Liver (tissue), 3 donors: ENCODE measurements around the gene TMEM115.

Experiments
- EGR1 ChIP-seq, 2 donors: IDR thresholded peaks; 2 replicates each; pipeline ENCODE4 v1.6.1; 2016 to 2018; ENCODE audit warnings: antibody characterized with exemption in 2 of 2, low read depth in 2 of 2
- FOXA1 ChIP-seq: IDR thresholded peaks from 2 replicates; pipeline ENCODE4 v1.6.1; 2016; ENCODE audit warnings: antibody characterized with exemption
- GABPA ChIP-seq, 2 donors: IDR thresholded peaks in 1 of 2; conservative IDR thresholded peaks in 1 of 2; 2 replicates each; pipeline ENCODE4 v1.6.1; 2016; ENCODE audit warnings: antibody characterized with exemption in 2 of 2, mild to moderate bottlenecking in 1 of 2, moderate library complexity in 1 of 2
- MAX ChIP-seq: IDR thresholded peaks from 2 replicates; pipeline ENCODE4 v1.6.1; 2016; ENCODE audit warnings: antibody characterized with exemption
- NR2F2 ChIP-seq: IDR thresholded peaks from 2 replicates; pipeline ENCODE4 v1.6.1; 2016; ENCODE audit warnings: antibody characterized with exemption
- RXRA ChIP-seq, 2 donors: IDR thresholded peaks; 2 replicates each; pipeline ENCODE4 v1.6.1; 2017 to 2018; ENCODE audit warnings: antibody characterized with exemption in 2 of 2, mild to moderate bottlenecking in 1 of 2
- SP1 ChIP-seq: IDR thresholded peaks from 2 replicates; pipeline ENCODE4 v1.6.1; 2018; ENCODE audit warnings: antibody characterized with exemption, mild to moderate bottlenecking
- TAF1 ChIP-seq: conservative IDR thresholded peaks from 2 replicates; pipeline ENCODE4 v1.6.1; 2016; ENCODE audit warnings: antibody characterized with exemption, mild to moderate bottlenecking
- YY1 ChIP-seq: IDR thresholded peaks from 2 replicates; pipeline ENCODE4 v1.6.1; 2016; ENCODE audit warnings: antibody characterized with exemption, mild to moderate bottlenecking
- ZBTB33 ChIP-seq: IDR thresholded peaks from 2 replicates; pipeline ENCODE4 v1.6.1; 2016; ENCODE audit warnings: antibody characterized with exemption
- TF ChIP-seq, protein P1 (sequence below): fragments of 150-350 bp; IDR thresholded peaks from 2 replicates; pipeline ENCODE4 v1.5.1; 2017; ENCODE audit warnings: improper control_type of control experiment, low read depth, low read length; ENCODE audit not compliant: missing input control
- TF ChIP-seq, protein P2 (sequence below): IDR thresholded peaks from 2 replicates; pipeline ENCODE4 v1.6.1; 2016; ENCODE audit warnings: antibody characterized with exemption, mild to moderate bottlenecking
- donor health status: healthy.
- donor health status: healthy.

DNA sequence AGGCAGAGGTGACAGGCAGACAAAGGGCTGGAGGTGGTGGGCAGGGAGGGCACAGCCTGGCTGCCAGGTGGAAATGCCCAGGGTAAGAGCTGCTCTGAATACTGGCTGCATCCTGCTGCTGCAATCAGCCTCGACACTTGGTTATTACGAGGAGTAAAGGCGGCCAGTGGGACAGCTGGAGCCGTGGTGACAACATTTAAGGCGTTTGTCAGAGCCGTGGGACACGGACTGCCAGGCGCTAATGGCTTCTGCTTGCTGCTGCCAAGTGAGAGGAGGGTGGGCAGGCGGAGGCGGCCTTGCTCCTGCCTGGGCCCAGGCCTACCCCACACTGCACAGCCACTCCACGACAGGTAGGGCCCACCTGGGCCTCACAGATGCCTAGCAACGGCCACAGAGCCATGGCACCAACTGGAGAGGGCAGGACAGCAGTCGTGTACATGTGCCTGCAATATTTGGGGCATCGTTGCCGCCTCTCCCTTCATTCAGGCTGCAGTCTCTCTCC lies 49.2 kb upstream of the TMEM115 start:
- no peak for TF ChIP-seq GABPA (IDR thresholded peaks at IDR 0.05 in 1 of 2, conservative IDR thresholded peaks at IDR 0.05 in 1 of 2)
- no peak for TF ChIP-seq NR2F2
- TF ChIP-seq, protein P1, sequence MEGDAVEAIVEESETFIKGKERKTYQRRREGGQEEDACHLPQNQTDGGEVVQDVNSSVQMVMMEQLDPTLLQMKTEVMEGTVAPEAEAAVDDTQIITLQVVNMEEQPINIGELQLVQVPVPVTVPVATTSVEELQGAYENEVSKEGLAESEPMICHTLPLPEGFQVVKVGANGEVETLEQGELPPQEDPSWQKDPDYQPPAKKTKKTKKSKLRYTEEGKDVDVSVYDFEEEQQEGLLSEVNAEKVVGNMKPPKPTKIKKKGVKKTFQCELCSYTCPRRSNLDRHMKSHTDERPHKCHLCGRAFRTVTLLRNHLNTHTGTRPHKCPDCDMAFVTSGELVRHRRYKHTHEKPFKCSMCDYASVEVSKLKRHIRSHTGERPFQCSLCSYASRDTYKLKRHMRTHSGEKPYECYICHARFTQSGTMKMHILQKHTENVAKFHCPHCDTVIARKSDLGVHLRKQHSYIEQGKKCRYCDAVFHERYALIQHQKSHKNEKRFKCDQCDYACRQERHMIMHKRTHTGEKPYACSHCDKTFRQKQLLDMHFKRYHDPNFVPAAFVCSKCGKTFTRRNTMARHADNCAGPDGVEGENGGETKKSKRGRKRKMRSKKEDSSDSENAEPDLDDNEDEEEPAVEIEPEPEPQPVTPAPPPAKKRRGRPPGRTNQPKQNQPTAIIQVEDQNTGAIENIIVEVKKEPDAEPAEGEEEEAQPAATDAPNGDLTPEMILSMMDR = no peak
- no peak for TF ChIP-seq FOXA1
- TF ChIP-seq YY1 = no peak
- no peak for TF ChIP-seq ZBTB33
- no peak for TF ChIP-seq MAX
- TF ChIP-seq SP1 = no peak
- TF ChIP-seq, protein P2, sequence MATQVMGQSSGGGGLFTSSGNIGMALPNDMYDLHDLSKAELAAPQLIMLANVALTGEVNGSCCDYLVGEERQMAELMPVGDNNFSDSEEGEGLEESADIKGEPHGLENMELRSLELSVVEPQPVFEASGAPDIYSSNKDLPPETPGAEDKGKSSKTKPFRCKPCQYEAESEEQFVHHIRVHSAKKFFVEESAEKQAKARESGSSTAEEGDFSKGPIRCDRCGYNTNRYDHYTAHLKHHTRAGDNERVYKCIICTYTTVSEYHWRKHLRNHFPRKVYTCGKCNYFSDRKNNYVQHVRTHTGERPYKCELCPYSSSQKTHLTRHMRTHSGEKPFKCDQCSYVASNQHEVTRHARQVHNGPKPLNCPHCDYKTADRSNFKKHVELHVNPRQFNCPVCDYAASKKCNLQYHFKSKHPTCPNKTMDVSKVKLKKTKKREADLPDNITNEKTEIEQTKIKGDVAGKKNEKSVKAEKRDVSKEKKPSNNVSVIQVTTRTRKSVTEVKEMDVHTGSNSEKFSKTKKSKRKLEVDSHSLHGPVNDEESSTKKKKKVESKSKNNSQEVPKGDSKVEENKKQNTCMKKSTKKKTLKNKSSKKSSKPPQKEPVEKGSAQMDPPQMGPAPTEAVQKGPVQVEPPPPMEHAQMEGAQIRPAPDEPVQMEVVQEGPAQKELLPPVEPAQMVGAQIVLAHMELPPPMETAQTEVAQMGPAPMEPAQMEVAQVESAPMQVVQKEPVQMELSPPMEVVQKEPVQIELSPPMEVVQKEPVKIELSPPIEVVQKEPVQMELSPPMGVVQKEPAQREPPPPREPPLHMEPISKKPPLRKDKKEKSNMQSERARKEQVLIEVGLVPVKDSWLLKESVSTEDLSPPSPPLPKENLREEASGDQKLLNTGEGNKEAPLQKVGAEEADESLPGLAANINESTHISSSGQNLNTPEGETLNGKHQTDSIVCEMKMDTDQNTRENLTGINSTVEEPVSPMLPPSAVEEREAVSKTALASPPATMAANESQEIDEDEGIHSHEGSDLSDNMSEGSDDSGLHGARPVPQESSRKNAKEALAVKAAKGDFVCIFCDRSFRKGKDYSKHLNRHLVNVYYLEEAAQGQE = no peak
- no peak for TF ChIP-seq TAF1
- no peak for TF ChIP-seq EGR1 (IDR thresholded peaks at IDR 0.05; ENCODE audit: low read depth in 2 of 2)
- no peak for TF ChIP-seq RXRA (IDR thresholded peaks at IDR 0.05)
